Natural killer cell treated with Interleukin-12 subunit alpha and Interleukin-12 subunit beta and Interleukin-15 and Interleukin-18, amount 100 ng/mL, for 72 hours (primary cell): ENCODE measurements around the gene PNMA5. TPM values are rescaled to one million over a fixed set of nuclear protein-coding genes. Genes with fewer than 3 reads are reported as not detected.
A peak's percentile ranks its signal among the peaks of the same experiment; 100 is the strongest.

ENCODE experiments used
- ATAC-seq, 2 donors: fragments of 150-1000 bp; cut with Tn5 transposase in 1 of 2; sonication (Bioruptor Pico), chemical (Tn5 transposase) in 1 of 2; 2 replicates each; pipeline ENCODE4 v1.10.0; 2021
- DNase-seq: peaks from one replicate; pipeline ENCODE4 v3.0.0; 2022; ENCODE audit warnings: low spot score
- H3K27ac Mint-ChIP-seq, 2 donors: 1 replicate in 1 of 2; 2 replicates in 1 of 2; pipeline ENCODE4 v1.8.0; 2022; ENCODE audit warnings: mixed read lengths in 2 of 2, mild to moderate bottlenecking in 1 of 2, moderate library complexity in 1 of 2
- H3K27me3 Mint-ChIP-seq, 2 donors: 1 replicate in 1 of 2; 2 replicates in 1 of 2; pipeline ENCODE4 v1.8.0; 2022; ENCODE audit warnings: mixed read lengths in 2 of 2
- H3K36me3 Mint-ChIP-seq: one replicate; pipeline ENCODE4 v1.8.0; 2022; ENCODE audit warnings: mixed read lengths
- H3K4me1 Mint-ChIP-seq, 2 donors: 1 replicate in 1 of 2; 2 replicates in 1 of 2; pipeline ENCODE4 v1.8.0; 2022; ENCODE audit warnings: low read depth in 2 of 2, mixed read lengths in 2 of 2, mild to moderate bottlenecking in 1 of 2
- H3K4me3 Mint-ChIP-seq: one replicate; pipeline ENCODE4 v1.8.0; 2022; ENCODE audit warnings: mixed read lengths
- H3K9me3 Mint-ChIP-seq: 2 replicates; pipeline ENCODE4 v1.8.0; 2022; ENCODE audit warnings: mixed read lengths
- total RNA-seq, 2 donors: library from RNA; stranded (reverse); gene quantifications; one replicate each; pipeline ENCODE4 v1.2.3, GENCODE V29; 2022

PNMA5 gene
- total RNA-seq, 2 donors from 2014 or later: not detected

DNA sequence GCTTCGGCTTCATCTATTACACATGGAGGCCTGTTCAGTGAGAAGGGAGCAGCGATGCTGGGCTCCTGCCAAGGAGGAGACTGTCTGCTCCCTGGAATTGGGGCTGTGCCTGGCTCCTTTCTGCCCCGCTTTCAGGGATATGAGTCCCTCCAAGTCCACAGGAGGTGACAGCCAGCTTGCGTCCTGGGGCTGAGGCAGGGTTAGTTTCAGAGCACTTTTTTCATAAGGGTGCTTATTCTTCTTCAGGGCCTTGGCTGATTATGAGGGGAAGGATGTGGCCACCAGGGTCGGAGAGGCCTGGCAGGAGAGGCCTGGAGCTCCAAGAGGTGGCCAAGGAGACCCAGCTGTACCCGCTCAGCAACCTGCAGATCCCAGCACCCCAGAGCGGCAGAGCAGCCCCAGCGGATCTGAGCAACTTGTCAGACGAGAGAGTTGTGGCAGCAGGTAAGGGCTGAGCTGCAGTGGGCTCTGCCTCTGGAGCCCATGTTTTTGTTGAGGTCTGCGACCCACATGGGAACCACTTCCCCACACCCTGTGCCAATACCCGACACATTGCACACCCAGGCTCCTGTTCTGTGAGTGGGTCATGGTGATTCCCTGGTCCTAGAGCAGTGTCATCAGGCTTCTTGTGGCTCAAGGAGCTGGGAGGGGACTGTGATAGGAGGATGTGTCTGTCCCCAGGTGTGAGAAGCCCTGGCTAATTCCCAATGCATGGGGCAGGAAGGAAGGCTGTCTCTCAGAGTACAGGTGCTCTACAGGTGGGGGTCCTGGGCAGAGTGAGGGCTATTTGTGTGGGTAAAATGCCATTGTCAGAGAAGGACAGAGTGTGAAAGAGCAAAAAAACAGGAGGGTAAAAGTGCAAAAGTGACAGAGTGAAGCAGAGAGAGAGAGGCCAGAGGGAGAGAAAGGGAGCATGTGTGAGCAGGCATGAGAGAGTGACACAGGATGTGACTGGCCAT, 48.6 kb downstream of the PNMA5 start:
- Mint-ChIP-seq H3K36me3 (no peaks in the 10 kb centered on the region), H3K27me3 (peaks cover 0 to 14% of the 10 kb centered on the region in 2 donors)

DNA sequence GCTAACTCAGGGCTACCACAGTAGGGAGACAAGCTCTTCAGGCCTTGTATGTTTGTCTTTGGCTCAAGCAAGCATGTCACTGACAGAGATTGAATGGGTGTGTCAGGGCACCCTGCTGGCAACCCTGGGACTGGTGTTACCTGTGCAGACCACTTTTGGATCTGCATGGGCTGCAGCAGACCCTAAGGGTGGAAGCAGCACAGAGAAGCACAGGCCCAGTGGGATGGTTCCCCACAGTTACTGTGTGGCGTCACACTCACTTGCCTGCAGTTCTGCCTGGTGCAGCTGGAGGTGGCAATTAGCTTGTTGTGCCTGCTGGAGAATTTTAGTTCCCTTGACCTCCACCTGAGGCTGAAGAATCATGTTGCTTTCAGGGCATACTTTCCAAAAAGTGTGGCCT, 50.1 kb downstream of the PNMA5 start:
- DNase-seq (no peak), ATAC-seq (no peak)
- no peaks in the 10 kb centered on the region for H3K9me3 Mint-ChIP-seq
- H3K27me3 Mint-ChIP-seq: peaks cover 0 to 10% of the 10 kb centered on the region in 2 donors
- H3K27ac Mint-ChIP-seq: no peak overlapping the region
- H3K36me3 Mint-ChIP-seq: no peaks in the 10 kb centered on the region
- H3K4me3 Mint-ChIP-seq: no peak overlapping the region
- H3K4me1 Mint-ChIP-seq: peaks cover 0 to 7% of the 10 kb centered on the region in 2 donors

More for the DNA sequence above, 48.6 kb downstream of the PNMA5 start:
- Mint-ChIP-seq H3K27ac (no peak overlapping the region), H3K4me3 (no peak overlapping the region), H3K4me1 (peaks cover 0 to 7% of the 10 kb centered on the region in 2 donors), H3K9me3 (no peaks in the 10 kb centered on the region)
- no peak for ATAC-seq
- no peak for DNase-seq

DNA sequence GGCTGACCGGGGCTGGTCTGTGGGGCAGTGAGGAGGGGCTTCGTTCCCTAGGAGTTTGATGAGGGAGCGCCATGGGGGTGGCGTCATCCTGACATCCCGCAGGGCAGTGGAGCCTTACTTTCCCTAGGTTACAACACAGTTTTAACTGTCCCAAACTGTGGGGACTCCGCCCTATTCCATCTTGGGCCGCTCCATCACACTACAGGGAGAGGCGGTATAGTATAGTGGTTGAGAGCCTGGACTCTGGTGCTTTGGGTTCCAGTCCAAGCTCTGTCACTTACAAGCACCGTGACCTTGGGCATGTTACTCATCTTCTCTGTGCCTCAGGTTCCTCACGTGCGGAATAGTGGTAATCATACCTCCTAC, 51.9 kb downstream of the PNMA5 start:
- Mint-ChIP-seq H3K9me3 (no peaks in the 10 kb centered on the region), H3K36me3 (no peaks in the 10 kb centered on the region), H3K4me3 (peak overlapping the region; percentile 90), H3K4me1 (peaks cover 0 to 7% of the 10 kb centered on the region in 2 donors), H3K27ac (peak overlapping the region in 1 of 2 donors; percentile 78), H3K27me3 (peaks cover 0 to 9% of the 10 kb centered on the region in 2 donors)
- no peak for ATAC-seq
- DNase-seq: no peak

DNA sequence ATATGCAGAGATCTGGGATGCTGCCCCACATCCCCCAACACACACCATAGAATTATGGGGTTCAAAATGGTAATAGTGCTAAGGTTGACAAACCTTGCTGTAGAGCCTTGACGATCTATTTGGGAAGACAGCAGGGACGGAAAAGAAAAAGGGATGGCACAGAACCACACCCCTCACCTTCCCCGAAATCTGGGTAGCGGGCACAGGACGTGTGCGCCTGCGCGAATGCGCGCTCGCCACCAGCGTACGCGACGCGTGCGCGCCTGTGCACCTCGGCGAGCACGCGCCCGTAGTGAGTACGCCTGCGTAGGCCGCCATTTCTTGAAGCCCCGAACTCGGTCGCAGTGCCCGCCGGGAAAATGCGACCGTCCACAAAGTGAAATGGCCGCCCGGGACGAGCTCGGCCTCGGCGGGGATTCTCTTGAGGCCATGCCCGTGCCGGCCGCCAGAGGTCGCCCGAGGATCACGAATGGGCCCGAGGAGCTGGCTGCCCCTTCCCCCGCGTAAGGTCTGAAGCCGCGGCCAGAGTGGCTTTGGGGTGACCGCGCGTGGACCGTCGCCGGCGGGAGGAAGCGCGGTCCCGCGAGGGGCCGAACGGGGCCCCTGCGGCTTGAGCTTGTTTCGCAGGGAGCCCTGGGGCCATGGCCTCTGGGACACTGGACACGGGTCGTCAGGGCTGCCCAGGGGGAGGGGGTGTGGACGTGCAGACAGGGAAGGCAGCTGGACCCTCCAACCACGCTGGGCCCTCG, 52.4 kb downstream of the PNMA5 start:
- no peaks in the 10 kb centered on the region for H3K36me3 Mint-ChIP-seq
- H3K4me3 Mint-ChIP-seq: peak overlapping the region; percentile 90
- no peaks in the 10 kb centered on the region for H3K9me3 Mint-ChIP-seq
- peaks cover 0 to 7% of the 10 kb centered on the region in 2 donors for H3K4me1 Mint-ChIP-seq
- peak; percentile 93 for DNase-seq
- ATAC-seq: peak; percentile 96 to 97
- H3K27ac Mint-ChIP-seq: peak overlapping the region; percentile 78 to 88
- H3K27me3 Mint-ChIP-seq: peaks cover 0 to 11% of the 10 kb centered on the region in 2 donors

Other genes with a start within 250 kb of the PNMA5 start
- gene MAGEA2, start 240.3 kb downstream of the PNMA5 start, total RNA-seq: not detected
- not detected for gene CSAG3, start 234.9 kb downstream of the PNMA5 start, total RNA-seq
- not detected for gene MAGEA6, start 224.4 kb downstream of the PNMA5 start, total RNA-seq
- gene CETN2, start 163.4 kb downstream of the PNMA5 start, total RNA-seq: 10 to 100 TPM in 1 of 2 donors, 1 to 10 TPM in 1; 9.4 to 12.7 TPM
- 10 to 100 TPM; 21.1 to 22.2 TPM for gene NSDHL, start 163.1 kb downstream of the PNMA5 start, total RNA-seq
- 1 to 10 TPM in 1 of 2 donors, under 1 TPM in 1; 0.48 to 1.5 TPM for gene ZNF185, start 96.0 kb downstream of the PNMA5 start, total RNA-seq
- under 1 TPM; 0.53 to 0.55 TPM for gene PNMA3, start 62.4 kb upstream of the PNMA5 start, total RNA-seq
- under 1 TPM in 1 of 2 donors, not detected in 1; 0.20 TPM for gene PNMA6A, start 78.3 kb upstream of the PNMA5 start, total RNA-seq
- not detected for gene MAGEA1, start 185.2 kb upstream of the PNMA5 start, total RNA-seq